H9 (cell line): ENCODE measurements around the gene MYF6. TPM values are rescaled to one million over a fixed set of nuclear protein-coding genes. Genes with fewer than 3 reads are reported as not detected.

Experiments used
- DNase-seq: peaks from one replicate; pipeline ENCODE4 v3.0.0-alpha.2; 2017
- H2AFZ ChIP-seq: one replicate; pipeline ENCODE4 v1.6.1; 2013; ENCODE audit warnings: mild to moderate bottlenecking, low read length, control low read depth, moderate library complexity
- H2AK5ac ChIP-seq: 2 replicates; pipeline ENCODE4 v1.6.1; 2013; ENCODE audit warnings: low read length, control low read depth, mixed read lengths; ENCODE audit not compliant: insufficient read length
- H2BK120ac ChIP-seq: one replicate; pipeline ENCODE4 v1.6.1; 2013; ENCODE audit warnings: low read depth, mild to moderate bottlenecking, low read length, control low read depth, inconsistent platforms; ENCODE audit not compliant: poor library complexity, severe bottlenecking
- H2BK12ac ChIP-seq: 2 replicates; pipeline ENCODE4 v1.6.1; 2013; ENCODE audit warnings: low read length, control low read depth, mixed read lengths, low read depth; ENCODE audit not compliant: insufficient read length
- H2BK15ac ChIP-seq: 2 replicates; pipeline ENCODE4 v1.6.1; 2013; ENCODE audit warnings: low read depth, low read length, control low read depth
- H2BK20ac ChIP-seq: one replicate; pipeline ENCODE4 v1.6.1; 2013; ENCODE audit warnings: low read depth, mild to moderate bottlenecking, low read length, control low read depth, inconsistent platforms; ENCODE audit not compliant: poor library complexity, severe bottlenecking
- H2BK5ac ChIP-seq: 2 replicates; pipeline ENCODE4 v1.6.1; 2013; ENCODE audit warnings: low read length, control low read depth, mixed read lengths; ENCODE audit not compliant: insufficient read length
- H3K14ac ChIP-seq: 2 replicates; pipeline ENCODE4 v1.6.1; 2013; ENCODE audit warnings: low read length, control low read depth; ENCODE audit not compliant: insufficient read depth
- H3K18ac ChIP-seq: 2 replicates; pipeline ENCODE4 v1.6.1; 2013; ENCODE audit warnings: low read depth, mild to moderate bottlenecking, mixed read lengths, low read length, control low read depth; ENCODE audit not compliant: insufficient read length
- H3K23ac ChIP-seq: 2 replicates; pipeline ENCODE4 v1.6.1; 2013; ENCODE audit warnings: low read length, control low read depth, mixed read lengths, low read depth; ENCODE audit not compliant: insufficient read length
- H3K23me2 ChIP-seq: 2 replicates; pipeline ENCODE4 v1.6.1; 2013; ENCODE audit warnings: low read depth, mild to moderate bottlenecking, mixed read lengths, low read length, control low read depth; ENCODE audit not compliant: insufficient read length, poor library complexity, severe bottlenecking
- H3K27ac ChIP-seq: 2 replicates; pipeline ENCODE4 v1.5.1; 2013; ENCODE audit warnings: low read length, control low read depth, mixed read lengths, low read depth; ENCODE audit not compliant: insufficient read length
- H3K27me3 ChIP-seq: 2 replicates; pipeline ENCODE4 v1.6.1; 2013; ENCODE audit warnings: low read length, control low read depth, inconsistent platforms; ENCODE audit not compliant: insufficient read depth
- H3K4ac ChIP-seq: 2 replicates; pipeline ENCODE4 v1.6.1; 2013; ENCODE audit warnings: low read depth, mild to moderate bottlenecking, control low read depth, inconsistent platforms, low read length, moderate library complexity
- H3K4me1 ChIP-seq: 2 replicates; pipeline ENCODE4 v1.6.1; 2013; ENCODE audit warnings: low read length, control low read depth, inconsistent platforms; ENCODE audit not compliant: insufficient read depth
- H3K4me2 ChIP-seq: 2 replicates; pipeline ENCODE4 v1.6.1; 2013; ENCODE audit warnings: low read length, control low read depth, mixed read lengths; ENCODE audit not compliant: insufficient read length, insufficient read depth
- H3K56ac ChIP-seq: 2 replicates; pipeline ENCODE4 v1.6.1; 2013; ENCODE audit warnings: low read depth, mild to moderate bottlenecking, mixed read lengths, low read length, control low read depth; ENCODE audit not compliant: insufficient read length
- H3K79me1 ChIP-seq: 2 replicates; pipeline ENCODE4 v1.6.1; 2013; ENCODE audit warnings: low read depth, mild to moderate bottlenecking, moderate library complexity, low read length, control low read depth, inconsistent platforms; ENCODE audit not compliant: insufficient read depth, poor library complexity, severe bottlenecking
- H3K79me2 ChIP-seq: 2 replicates; pipeline ENCODE4 v1.6.1; 2013; ENCODE audit warnings: low read length, control low read depth, inconsistent platforms; ENCODE audit not compliant: insufficient read depth
- H3K9ac ChIP-seq: 2 replicates; pipeline ENCODE4 v1.6.1; 2013; ENCODE audit warnings: low read length, control low read depth, mixed read lengths; ENCODE audit not compliant: insufficient read length; ENCODE audit errors: extremely low read depth
- H3K9me3 ChIP-seq: one replicate; pipeline ENCODE4 v1.6.1; 2013; ENCODE audit warnings: low read depth, low read length, inconsistent platforms; ENCODE audit not compliant: control insufficient read depth
- H3T11ph ChIP-seq: one replicate; pipeline ENCODE4 v1.6.1; 2013; ENCODE audit warnings: mild to moderate bottlenecking, low read length, control low read depth, inconsistent platforms
- H4K20me1 ChIP-seq: one replicate; pipeline ENCODE4 v1.6.1; 2013; ENCODE audit not compliant: control insufficient read depth, insufficient read length, insufficient read depth
- H4K5ac ChIP-seq: 2 replicates; pipeline ENCODE4 v1.6.1; 2013; ENCODE audit warnings: low read depth, mild to moderate bottlenecking, mixed read lengths, low read length, control low read depth; ENCODE audit not compliant: insufficient read length
- H4K8ac ChIP-seq: replicated peaks from 2 replicates; pipeline ENCODE4 v1.6.1; 2013; ENCODE audit warnings: low read length, control low read depth, mixed read lengths, low read depth; ENCODE audit not compliant: insufficient read length
- H4K91ac ChIP-seq: 2 replicates; pipeline ENCODE4 v1.6.1; 2013; ENCODE audit warnings: low read depth, mild to moderate bottlenecking, moderate library complexity, mixed read lengths, low read length, control low read depth; ENCODE audit not compliant: insufficient read length
- H3K27ac Mint-ChIP-seq, 3 experiments: 2 replicates in 2 of 3; 3 replicates in 1 of 3; pipeline ENCODE4 v1.8.0; 2020 to 2021; ENCODE audit warnings: mixed read lengths in 3 of 3, mild to moderate bottlenecking in 1 of 3, moderate library complexity in 1 of 3
- H3K27me3 Mint-ChIP-seq: 2 replicates; pipeline ENCODE4 v1.8.0; 2021; ENCODE audit warnings: low read depth, mild to moderate bottlenecking, moderate library complexity, mixed read lengths
- H3K36me3 Mint-ChIP-seq, 3 experiments: 2 replicates in 2 of 3; 3 replicates in 1 of 3; pipeline ENCODE4 v1.8.0; 2020 to 2021; ENCODE audit warnings: low read depth in 3 of 3, mixed read lengths in 3 of 3; ENCODE audit not compliant: insufficient read depth in 1 of 3
- H3K4me1 Mint-ChIP-seq, 2 experiments: 2 replicates each; pipeline ENCODE4 v1.8.0; 2020; ENCODE audit warnings: mixed read lengths in 2 of 2
- H3K4me3 Mint-ChIP-seq, 2 experiments: 2 replicates in 1 of 2; 3 replicates in 1 of 2; pipeline ENCODE4 v1.8.0; 2020 to 2021; ENCODE audit warnings: mild to moderate bottlenecking in 2 of 2, mixed read lengths in 2 of 2, moderate library complexity in 1 of 2
- H3K9me3 Mint-ChIP-seq, 2 experiments: 2 replicates in 1 of 2; 3 replicates in 1 of 2; pipeline ENCODE4 v1.8.0; 2020; ENCODE audit warnings: mild to moderate bottlenecking in 2 of 2, mixed read lengths in 2 of 2, moderate library complexity in 1 of 2
- WGBS: extraction: QIAGEN DNeasy Blood & Tissue Kit; methylation state at CpG from one replicate; pipeline ENCODE4 v1.1.7; 2013; ENCODE audit warnings: missing lambda C conversion rate, low lambda C conversion rate, mixed read lengths; ENCODE audit not compliant: insufficient read length; ENCODE audit errors: extremely low coverage; 5-methylcytosine and 5-hydroxymethylcytosine counted together
- total RNA-seq: library from RNA; stranded (reverse); gene quantifications from 2 replicates; pipeline ENCODE4 v1.2.1, GENCODE V29; 2021
- TF ChIP-seq, protein P1 (sequence below): fragments of 200-600 bp; sonication (generic); conservative IDR thresholded peaks from 3 replicates; pipeline ENCODE4 v1.8.0; 2021; ENCODE audit warnings: antibody characterized with exemption, mild to moderate bottlenecking

MYF6 gene
- total RNA-seq, 1 experiment from 2014 or later = not detected

DNA sequence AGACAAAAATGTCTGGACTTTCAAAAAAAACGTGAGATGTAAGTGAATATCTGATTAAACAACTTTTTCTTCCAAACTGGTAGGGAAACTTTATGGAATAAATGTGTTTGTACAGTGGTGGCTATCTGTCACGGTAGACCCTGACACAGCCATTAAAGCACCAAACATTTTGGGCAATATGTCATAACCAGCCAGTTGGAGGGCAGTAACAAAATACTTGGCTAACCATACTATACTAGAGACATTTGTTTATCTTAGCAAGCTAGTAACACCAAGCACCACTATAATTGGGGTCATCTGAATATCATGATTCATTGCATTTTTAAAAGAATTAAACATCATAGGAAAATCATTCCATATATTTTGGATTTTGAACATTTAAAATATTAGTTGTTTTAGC lies 6.0 kb upstream of the MYF6 start:
- H3K9me3 Mint-ChIP-seq = no peaks in the 10 kb centered on the region
- Histone ChIP-seq H2AK5ac (no peak overlapping the region), H3K14ac (no peak overlapping the region), H3K4me1 (no peaks in the 10 kb centered on the region; the same call in 1 of the 2 replicates), H3K27me3 (peaks cover 7% of the 10 kb centered on the region; the same call in 1 of the 2 replicates), H3K9ac (no peak overlapping the region), H3K18ac (no peak overlapping the region), H2BK15ac (no peak overlapping the region), H3K4ac (no peak overlapping the region), H3K79me1 (no peaks in the 10 kb centered on the region), H4K8ac (no peak overlapping the region), H3K56ac (no peak overlapping the region), H3K9me3 (no peaks in the 10 kb centered on the region), H2AFZ (no peak overlapping the region), H3K4me2 (no peak overlapping the region), H3K23ac (no peak overlapping the region), H2BK5ac (no peak overlapping the region), H2BK120ac (no peak overlapping the region), H3K27ac (no peak overlapping the region), H2BK20ac (no peak overlapping the region), H3K23me2 (no peaks in the 10 kb centered on the region), H4K91ac (no peak overlapping the region), H4K5ac (no peak overlapping the region), H3K79me2 (no peaks in the 10 kb centered on the region), H4K20me1 (no peaks in the 10 kb centered on the region), H3T11ph (no peak overlapping the region), H2BK12ac (no peak overlapping the region)
- TF ChIP-seq, protein P1, sequence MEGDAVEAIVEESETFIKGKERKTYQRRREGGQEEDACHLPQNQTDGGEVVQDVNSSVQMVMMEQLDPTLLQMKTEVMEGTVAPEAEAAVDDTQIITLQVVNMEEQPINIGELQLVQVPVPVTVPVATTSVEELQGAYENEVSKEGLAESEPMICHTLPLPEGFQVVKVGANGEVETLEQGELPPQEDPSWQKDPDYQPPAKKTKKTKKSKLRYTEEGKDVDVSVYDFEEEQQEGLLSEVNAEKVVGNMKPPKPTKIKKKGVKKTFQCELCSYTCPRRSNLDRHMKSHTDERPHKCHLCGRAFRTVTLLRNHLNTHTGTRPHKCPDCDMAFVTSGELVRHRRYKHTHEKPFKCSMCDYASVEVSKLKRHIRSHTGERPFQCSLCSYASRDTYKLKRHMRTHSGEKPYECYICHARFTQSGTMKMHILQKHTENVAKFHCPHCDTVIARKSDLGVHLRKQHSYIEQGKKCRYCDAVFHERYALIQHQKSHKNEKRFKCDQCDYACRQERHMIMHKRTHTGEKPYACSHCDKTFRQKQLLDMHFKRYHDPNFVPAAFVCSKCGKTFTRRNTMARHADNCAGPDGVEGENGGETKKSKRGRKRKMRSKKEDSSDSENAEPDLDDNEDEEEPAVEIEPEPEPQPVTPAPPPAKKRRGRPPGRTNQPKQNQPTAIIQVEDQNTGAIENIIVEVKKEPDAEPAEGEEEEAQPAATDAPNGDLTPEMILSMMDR = no peak
- H3K27me3 Mint-ChIP-seq = peaks cover 53% of the 10 kb centered on the region
- H3K27ac Mint-ChIP-seq = no peak overlapping the region
- H3K36me3 Mint-ChIP-seq = no peaks in the 10 kb centered on the region
- H3K4me3 Mint-ChIP-seq = no peak overlapping the region
- no peak for DNase-seq
- peaks cover 19 to 26% of the 10 kb centered on the region in 2 experiments for H3K4me1 Mint-ChIP-seq
- no CpG with 5 or more reads among the region's 2 CpGs for WGBS
